HG03520 (cell line): Measurements from ENCODE around the gene GTPBP3.
"Not testable (repeated sequence)": the region's sequence is repeated elsewhere in the genome, so short reads cannot be mapped to it uniquely, and the experiment has no call there.

Experiments used
- ATAC-seq: cut with Tn5 transposase; IDR thresholded peaks from one replicate; pipeline ENCODE4 v1.9.1; 2021; ENCODE audit warnings: mild to moderate bottlenecking, moderate library complexity; ENCODE audit not compliant: unreplicated experiment

GTPBP3 gene

GRCh38 chr19:17336872-17337674, at the start of gene GTPBP3:
Gene GTPBP3 (plus strand): TSS chr19:17337553. CDS start chr19:17337612, 59 bp downstream.
- peak; percentile 75 for ATAC-seq

GRCh38 chr19:17289489-17289888, 47.9 kb upstream of the GTPBP3 start:
- ATAC-seq, result no peak

- ATAC-seq, result no peak
Measured at GRCh38 chr19:17292301-17293074, 44.9 kb upstream of the GTPBP3 start.

- ATAC-seq, result no peak
Measured at GRCh38 chr19:17293605-17294004, 43.7 kb upstream of the GTPBP3 start.

GRCh38 chr19:17294051-17294891, 43.1 kb upstream of the GTPBP3 start:
- no peak for ATAC-seq

GRCh38 chr19:17295551-17295950, 41.8 kb upstream of the GTPBP3 start:
- not testable (repeated sequence) for ATAC-seq

- no peak for ATAC-seq
Measured at GRCh38 chr19:17296273-17296672, 41.1 kb upstream of the GTPBP3 start.

GRCh38 chr19:17296976-17297375, 40.4 kb upstream of the GTPBP3 start:
- no peak for ATAC-seq

GRCh38 chr19:17300992-17301619, 36.2 kb upstream of the GTPBP3 start:
- no peak for ATAC-seq

GRCh38 chr19:17302391-17303166, 34.8 kb upstream of the GTPBP3 start:
- no peak for ATAC-seq

- peak; percentile 42 for ATAC-seq
Measured at GRCh38 chr19:17303167-17303939, 34.0 kb upstream of the GTPBP3 start, which contains the start of gene ABHD8. Gene ABHD8 (minus strand): TSS chr19:17303425. CDS start chr19:17301616, 1,809 bp downstream.

GRCh38 chr19:17303940-17304267, 33.4 kb upstream of the GTPBP3 start:
- ATAC-seq, result no peak

GRCh38 chr19:17304386-17305215, 32.8 kb upstream of the GTPBP3 start:
- ATAC-seq, result no peak

- no peak for ATAC-seq
Measured at GRCh38 chr19:17305216-17305516, 32.2 kb upstream of the GTPBP3 start.

GRCh38 chr19:17305517-17306284, 31.7 kb upstream of the GTPBP3 start, which contains the start of gene MRPL34:
Gene MRPL34 (plus strand): TSS chr19:17305872. CDS start chr19:17305893, 21 bp downstream.
- peak; percentile 59 for ATAC-seq

- no peak for ATAC-seq
Measured at GRCh38 chr19:17306285-17306714, 31.1 kb upstream of the GTPBP3 start.

GRCh38 chr19:17307876-17308377, 29.4 kb upstream of the GTPBP3 start:
- no peak for ATAC-seq
